Measurements from ENCODE around the gene CD48.

CD48 gene

DNA sequence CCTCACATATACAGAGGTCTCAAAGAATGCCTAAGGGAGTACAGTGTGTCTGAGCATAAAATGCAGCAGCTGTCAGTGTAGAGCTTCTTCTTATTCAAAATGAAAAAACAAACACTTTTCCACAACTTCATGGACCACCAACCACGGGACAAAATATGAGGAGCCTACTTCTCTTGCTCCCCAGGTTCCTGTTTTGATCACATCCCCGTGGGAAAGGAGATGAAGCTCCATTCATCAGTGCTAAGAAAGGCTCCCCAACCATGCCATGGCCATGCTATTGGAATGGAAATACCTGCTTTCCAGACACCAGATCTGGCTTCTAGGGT lies 383 bp downstream of the CD48 start:
- Histone ChIP-seq H3K79me2 (ENCODE audit: insufficient read depth, low read length) (peaks cover 56% of the 10 kb centered on the region), H3K4me2 (ENCODE audit: insufficient read depth, low read length) (peak overlapping the region; percentile 90)
- ATAC-seq (ENCODE audit: insufficient read depth, low read depth), result no peak

DNA sequence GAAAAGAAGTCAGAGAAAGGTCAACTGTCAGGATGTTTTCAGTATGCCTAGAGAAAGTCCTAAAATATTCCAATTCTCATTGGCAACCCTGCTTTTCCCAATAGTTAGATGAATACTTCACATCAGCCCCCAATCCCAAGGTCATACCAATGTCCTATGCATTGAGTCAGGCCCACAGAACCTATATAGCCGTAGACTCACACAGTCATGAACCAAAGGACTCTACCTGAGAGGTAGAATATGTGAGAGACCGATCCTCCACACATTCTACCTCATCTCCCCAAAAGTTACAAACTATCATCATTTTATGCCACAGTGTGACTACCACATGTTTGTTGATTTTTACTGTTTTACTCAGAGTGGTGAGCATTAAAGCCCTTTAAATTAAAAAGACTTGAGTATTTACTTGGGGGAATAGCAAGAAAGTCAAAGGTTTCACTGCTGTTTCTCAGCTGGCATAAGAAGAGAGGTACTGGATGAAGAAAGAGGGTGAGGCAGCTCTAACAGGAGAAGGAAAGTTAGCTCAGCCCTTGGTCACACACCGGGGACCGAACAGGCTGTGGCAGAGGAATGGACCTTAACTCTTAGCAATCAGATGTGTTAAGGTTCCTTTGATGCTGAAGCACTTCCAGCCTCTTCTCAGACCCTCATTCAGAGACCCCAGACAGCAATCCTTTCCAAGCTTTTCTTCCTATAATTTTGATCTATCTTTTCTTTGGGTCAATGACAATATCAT lies 937 bp downstream of the CD48 start:
- ATAC-seq (ENCODE audit: insufficient read depth, low read depth) (no peak), DNase-seq (no peak)
- peak overlapping the region; percentile 70; the same call in 1 of the 2 replicates for H2AFZ ChIP-seq (ENCODE audit: low read depth, low read length)
- TF ChIP-seq, protein P1, sequence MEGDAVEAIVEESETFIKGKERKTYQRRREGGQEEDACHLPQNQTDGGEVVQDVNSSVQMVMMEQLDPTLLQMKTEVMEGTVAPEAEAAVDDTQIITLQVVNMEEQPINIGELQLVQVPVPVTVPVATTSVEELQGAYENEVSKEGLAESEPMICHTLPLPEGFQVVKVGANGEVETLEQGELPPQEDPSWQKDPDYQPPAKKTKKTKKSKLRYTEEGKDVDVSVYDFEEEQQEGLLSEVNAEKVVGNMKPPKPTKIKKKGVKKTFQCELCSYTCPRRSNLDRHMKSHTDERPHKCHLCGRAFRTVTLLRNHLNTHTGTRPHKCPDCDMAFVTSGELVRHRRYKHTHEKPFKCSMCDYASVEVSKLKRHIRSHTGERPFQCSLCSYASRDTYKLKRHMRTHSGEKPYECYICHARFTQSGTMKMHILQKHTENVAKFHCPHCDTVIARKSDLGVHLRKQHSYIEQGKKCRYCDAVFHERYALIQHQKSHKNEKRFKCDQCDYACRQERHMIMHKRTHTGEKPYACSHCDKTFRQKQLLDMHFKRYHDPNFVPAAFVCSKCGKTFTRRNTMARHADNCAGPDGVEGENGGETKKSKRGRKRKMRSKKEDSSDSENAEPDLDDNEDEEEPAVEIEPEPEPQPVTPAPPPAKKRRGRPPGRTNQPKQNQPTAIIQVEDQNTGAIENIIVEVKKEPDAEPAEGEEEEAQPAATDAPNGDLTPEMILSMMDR (IDR thresholded peaks at IDR 0.05; ENCODE audit: borderline replicate concordance, extremely low read depth, low read length, poor library complexity, severe bottlenecking), result no peak
- TF ChIP-seq EZH2 (IDR thresholded peaks at IDR 0.05; ENCODE audit: borderline replicate concordance, low read depth, low read length, severe bottlenecking), result no peak
- H3K4me1 ChIP-seq (ENCODE audit: insufficient read depth, low read length), result peaks cover 90% of the 10 kb centered on the region
- H3K27ac ChIP-seq (ENCODE audit: low read length), result peak overlapping the region; percentile 99
- peak overlapping the region; percentile 90 for H3K4me2 ChIP-seq (ENCODE audit: insufficient read depth, low read length)
- H3K79me2 ChIP-seq (ENCODE audit: insufficient read depth, low read length), result peaks cover 60% of the 10 kb centered on the region
- no peaks in the 10 kb centered on the region for H3K9me3 ChIP-seq (ENCODE audit: insufficient read depth, low read length, severe bottlenecking)
- peak overlapping the region; percentile 43 to 70; a peak in 3 of 4 replicates for H3K4me3 ChIP-seq (ENCODE audit: low read depth in 1 of 2, low read length in 2 of 2)
- no peaks in the 10 kb centered on the region for H4K20me1 ChIP-seq (ENCODE audit: insufficient read depth, low read length)
- H3K9ac ChIP-seq (ENCODE audit: low read depth, low read length), result peak overlapping the region; percentile 72
- peaks cover 1% of the 10 kb centered on the region; the same call in 1 of the 2 replicates for H3K36me3 ChIP-seq (ENCODE audit: insufficient read depth, low read length)
- H3K27me3 ChIP-seq (ENCODE audit: insufficient read depth, low read length, poor library complexity), result no peaks in the 10 kb centered on the region

More for the DNA sequence above, 383 bp downstream of the CD48 start:
- DNase-seq, result no peak
- Histone ChIP-seq H2AFZ (ENCODE audit: low read depth, low read length) (peak overlapping the region; percentile 70), H3K4me3 (ENCODE audit: low read depth in 1 of 2, low read length in 2 of 2) (peak overlapping the region; percentile 43 to 70; a peak in 3 of 4 replicates), H3K36me3 (ENCODE audit: insufficient read depth, low read length) (no peaks in the 10 kb centered on the region), H3K9ac (ENCODE audit: low read depth, low read length) (peak overlapping the region; percentile 72), H3K9me3 (ENCODE audit: insufficient read depth, low read length, severe bottlenecking) (no peaks in the 10 kb centered on the region), H3K27ac (ENCODE audit: low read length) (peak overlapping the region; percentile 99), H3K4me1 (ENCODE audit: insufficient read depth, low read length) (peaks cover 86% of the 10 kb centered on the region), H3K27me3 (ENCODE audit: insufficient read depth, low read length, poor library complexity) (no peaks in the 10 kb centered on the region), H4K20me1 (ENCODE audit: insufficient read depth, low read length) (no peaks in the 10 kb centered on the region)
- no peak for TF ChIP-seq EZH2 (IDR thresholded peaks at IDR 0.05; ENCODE audit: borderline replicate concordance, low read depth, low read length, severe bottlenecking)
- TF ChIP-seq, protein P1 (IDR thresholded peaks at IDR 0.05; ENCODE audit: borderline replicate concordance, extremely low read depth, low read length, poor library complexity, severe bottlenecking), result no peak

DNA sequence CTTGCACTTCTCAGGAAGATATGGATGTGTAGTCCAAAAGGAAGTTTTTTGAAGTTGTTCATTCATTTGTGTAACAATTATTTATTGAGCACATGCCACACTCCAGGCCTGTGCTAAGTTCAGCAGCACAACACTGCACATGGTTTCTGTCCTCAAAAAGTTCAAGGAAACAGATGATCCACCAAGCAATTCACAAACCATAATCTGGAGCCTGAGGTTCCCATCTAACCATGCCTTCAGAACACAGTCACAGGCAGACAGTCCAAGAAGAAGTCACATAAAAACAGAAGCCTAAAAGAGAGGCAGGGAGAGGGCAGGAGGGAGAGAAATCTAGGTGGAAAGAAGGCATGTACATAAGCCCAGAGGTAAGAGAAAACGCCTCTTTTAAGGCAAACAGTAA lies 1.9 kb downstream of the CD48 start:
- H3K27ac ChIP-seq (ENCODE audit: low read length), result peak overlapping the region; percentile 99
- H3K36me3 ChIP-seq (ENCODE audit: insufficient read depth, low read length), result peaks cover 6% of the 10 kb centered on the region; the same call in 1 of the 2 replicates
- peak overlapping the region; percentile 72 for H3K9ac ChIP-seq (ENCODE audit: low read depth, low read length)
- TF ChIP-seq, protein P1 (IDR thresholded peaks at IDR 0.05; ENCODE audit: borderline replicate concordance, extremely low read depth, low read length, poor library complexity, severe bottlenecking), result no peak
- TF ChIP-seq EZH2 (IDR thresholded peaks at IDR 0.05; ENCODE audit: borderline replicate concordance, low read depth, low read length, severe bottlenecking), result no peak
- H2AFZ ChIP-seq (ENCODE audit: low read depth, low read length), result no peak overlapping the region
- ATAC-seq (ENCODE audit: insufficient read depth, low read depth) (no peak), DNase-seq (no peak)
- peak overlapping the region; percentile 90 for H3K4me2 ChIP-seq (ENCODE audit: insufficient read depth, low read length)
- H3K79me2 ChIP-seq (ENCODE audit: insufficient read depth, low read length), result peaks cover 70% of the 10 kb centered on the region
- H3K9me3 ChIP-seq (ENCODE audit: insufficient read depth, low read length, severe bottlenecking), result no peaks in the 10 kb centered on the region
- no peaks in the 10 kb centered on the region for H4K20me1 ChIP-seq (ENCODE audit: insufficient read depth, low read length)
- H3K27me3 ChIP-seq (ENCODE audit: insufficient read depth, low read length, poor library complexity), result no peaks in the 10 kb centered on the region
- peaks cover 91% of the 10 kb centered on the region for H3K4me1 ChIP-seq (ENCODE audit: insufficient read depth, low read length)
- peak overlapping the region in 1 of 2 experiments; percentile 70; a peak in 2 of 4 replicates for H3K4me3 ChIP-seq (ENCODE audit: low read depth in 1 of 2, low read length in 2 of 2)

All from DND-41 (cell line).